HEK293 (cell line): ENCODE data around the gene SLC36A1.
"Not testable (repeated sequence)": the region's sequence is repeated elsewhere in the genome, so short reads cannot be mapped to it uniquely, and the experiment has no call there.

Experiments used
- CTCF ChIA-PET: fragments of 350-600 bp; formaldehyde crosslinking; extraction: SDS; loops from one replicate; lab custom pipeline; 2021; ENCODE audit warnings: antibody characterized with exemption; lab: Yijun Ruan, JAX
- POLR2A ChIA-PET: fragments of 300-600 bp; formaldehyde crosslinking; extraction: SDS; loops from one replicate; lab custom pipeline; 2020; ENCODE audit warnings: antibody characterized with exemption, inconsistent platforms; lab: Yijun Ruan, JAX
- H3K27ac ChIP-seq: fragments of 200-500 bp; sonication (Bioruptor generic); 2 replicates; pipeline ENCODE4 v1.5.1; 2014; ENCODE audit warnings: low read depth, low read length, control low read depth, inconsistent platforms; ENCODE audit errors: extremely low read depth
- H3K36me3 ChIP-seq, 2 experiments: fragments of 200-500 bp in 1 of 2; sonication (Bioruptor generic) in 1 of 2; 1 replicate in 1 of 2; 2 replicates in 1 of 2; pipeline ENCODE4 v1.5.1; 2014 to 2017; ENCODE audit warnings: inconsistent platforms in 2 of 2, low read length in 2 of 2; ENCODE audit not compliant: control insufficient read depth in 2 of 2, insufficient read depth in 1 of 2
- H3K4me1 ChIP-seq: fragments of 200-500 bp; sonication (Bioruptor generic); 2 replicates; pipeline ENCODE4 v1.5.1; 2014; ENCODE audit warnings: mild to moderate bottlenecking, low read length, inconsistent platforms; ENCODE audit not compliant: control insufficient read depth, insufficient read depth
- H3K4me3 ChIP-seq: 2 replicates; pipeline ENCODE4 v1.5.1; 2011; ENCODE audit warnings: low read depth, mild to moderate bottlenecking, control low read depth, low read length, moderate library complexity
- H3K9me3 ChIP-seq: fragments of 200-500 bp; sonication (Bioruptor generic); 2 replicates; pipeline ENCODE4 v1.5.1; 2014; ENCODE audit warnings: low read depth, low read length, inconsistent platforms; ENCODE audit not compliant: control insufficient read depth, insufficient read depth
- EGR2 ChIP-seq: fragments of 450-650 bp; formaldehyde crosslinking; IDR thresholded peaks from 2 replicates; pipeline ENCODE4 v1.5.1; 2016; ENCODE audit warnings: low read depth, missing biosample characterization, missing genetic modification characterization
- GFI1B ChIP-seq: fragments of 450-650 bp; formaldehyde crosslinking; IDR thresholded peaks from 2 replicates; pipeline ENCODE4 v1.5.1; 2016; ENCODE audit warnings: missing biosample characterization, missing genetic modification characterization
- KLF7 ChIP-seq: fragments of 450-650 bp; formaldehyde crosslinking; IDR thresholded peaks from 2 replicates; pipeline ENCODE4 v1.5.1; 2016; ENCODE audit warnings: missing biosample characterization, missing genetic modification characterization, borderline replicate concordance
- PRDM4 ChIP-seq: fragments of 450-650 bp; formaldehyde crosslinking; IDR thresholded peaks from 2 replicates; pipeline ENCODE4 v1.5.1; 2017; ENCODE audit warnings: missing biosample characterization, missing genetic modification characterization
- REPIN1 ChIP-seq: fragments of 450-650 bp; formaldehyde crosslinking; IDR thresholded peaks from 2 replicates; pipeline ENCODE4 v1.5.1; 2017; ENCODE audit warnings: missing biosample characterization, missing genetic modification characterization, low read depth
- SALL2 ChIP-seq: fragments of 450-650 bp; formaldehyde crosslinking; IDR thresholded peaks from 2 replicates; pipeline ENCODE4 v1.5.0; 2017; ENCODE audit warnings: missing biosample characterization, mild to moderate bottlenecking, missing genetic modification characterization, borderline replicate concordance
- ZFHX2 ChIP-seq: fragments of 450-650 bp; formaldehyde crosslinking; conservative IDR thresholded peaks from 2 replicates; pipeline ENCODE4 v1.5.1; 2016; ENCODE audit warnings: missing biosample characterization, missing genetic modification characterization
- ZFP37 ChIP-seq: fragments of 450-650 bp; formaldehyde crosslinking; IDR thresholded peaks from 2 replicates; pipeline ENCODE4 v1.5.1; 2016; ENCODE audit warnings: missing biosample characterization, missing genetic modification characterization
- ZIC2 ChIP-seq: fragments of 450-650 bp; formaldehyde crosslinking; IDR thresholded peaks from 2 replicates; pipeline ENCODE4 v1.5.1; 2016; ENCODE audit warnings: missing biosample characterization, missing genetic modification characterization
- ZNF114 ChIP-seq: fragments of 450-650 bp; formaldehyde crosslinking; IDR thresholded peaks from 2 replicates; pipeline ENCODE4 v1.5.0; 2017; ENCODE audit warnings: missing biosample characterization, missing genetic modification characterization
- ZNF169 ChIP-seq: fragments of 450-650 bp; formaldehyde crosslinking; IDR thresholded peaks from 2 replicates; pipeline ENCODE4 v1.5.1; 2016; ENCODE audit warnings: missing biosample characterization, missing genetic modification characterization
- ZNF26 ChIP-seq: fragments of 450-650 bp; formaldehyde crosslinking; IDR thresholded peaks from 2 replicates; pipeline ENCODE4 v1.5.1; 2016; ENCODE audit warnings: missing biosample characterization, missing genetic modification characterization
- ZNF350 ChIP-seq: fragments of 450-650 bp; formaldehyde crosslinking; IDR thresholded peaks from 2 replicates; pipeline ENCODE4 v1.5.0; 2017; ENCODE audit warnings: missing biosample characterization, mild to moderate bottlenecking, missing genetic modification characterization
- ZNF391 ChIP-seq: fragments of 450-650 bp; formaldehyde crosslinking; IDR thresholded peaks from 2 replicates; pipeline ENCODE4 v1.5.1; 2016; ENCODE audit warnings: low read depth, missing biosample characterization, missing genetic modification characterization, borderline replicate concordance
- ZNF501 ChIP-seq: fragments of 450-650 bp; formaldehyde crosslinking; IDR thresholded peaks from 2 replicates; pipeline ENCODE4 v1.5.1; 2016; ENCODE audit warnings: missing biosample characterization, missing genetic modification characterization
- ZNF510 ChIP-seq: fragments of 450-650 bp; formaldehyde crosslinking; IDR thresholded peaks from 2 replicates; pipeline ENCODE4 v1.5.1; 2018; ENCODE audit warnings: mild to moderate bottlenecking, missing genetic modification characterization, missing biosample characterization; ENCODE audit not compliant: insufficient replicate concordance
- ZNF704 ChIP-seq: fragments of 450-650 bp; formaldehyde crosslinking; IDR thresholded peaks from 2 replicates; pipeline ENCODE4 v1.5.1; 2016; ENCODE audit warnings: missing biosample characterization, missing genetic modification characterization
- ZNF791 ChIP-seq: fragments of 450-650 bp; formaldehyde crosslinking; IDR thresholded peaks from 2 replicates; pipeline ENCODE4 v1.5.1; 2016; ENCODE audit warnings: missing biosample characterization, missing genetic modification characterization
- ZNF837 ChIP-seq: fragments of 450-650 bp; formaldehyde crosslinking; IDR thresholded peaks from 2 replicates; pipeline ENCODE4 v1.5.1; 2016; ENCODE audit warnings: missing biosample characterization, missing genetic modification characterization
- ZSCAN18 ChIP-seq: fragments of 450-650 bp; formaldehyde crosslinking; IDR thresholded peaks from 2 replicates; pipeline ENCODE4 v1.5.1; 2016; ENCODE audit warnings: missing biosample characterization, missing genetic modification characterization

The SLC36A1 gene

GRCh38 chr5:151504006-151504405, 56.6 kb downstream of the SLC36A1 start:
- POLR2A ChIA-PET: no interaction called here
- TF ChIP-seq EGR2 (peak; percentile 46), ZFHX2 (tag by site-specific recombination) (peak; percentile 36; the same call in 1 of the 2 replicates), GFI1B (tag by site-specific recombination) (no peak), ZNF26 (tag by site-specific recombination) (no peak)
- Histone ChIP-seq H3K9me3 (no peaks in the 10 kb centered on the region), H3K4me3 (no peak overlapping the region), H3K36me3 (no peaks in the 10 kb centered on the region), H3K4me1 (no peaks in the 10 kb centered on the region), H3K27ac (no peak overlapping the region)
- CTCF ChIA-PET: interaction anchor here (0.5 to 1.4 kb wide), 4 partner anchors 20 to 1720 kb away, joined by 3 to 7 read pairs (median 4); no protein-coding TSS in a partner anchor

GRCh38 chr5:151508308-151508707, 60.9 kb downstream of the SLC36A1 start:
- POLR2A ChIA-PET, H3K27ac ChIP-seq, H3K36me3 ChIP-seq, H3K4me1 ChIP-seq, H3K9me3 ChIP-seq, H3K4me3 ChIP-seq: not testable (repeated sequence)
- CTCF ChIA-PET: interaction anchor here (0.6 kb wide), 1 partner anchor 139 kb away, joined by 3 read pairs; no protein-coding TSS in a partner anchor

- no peak overlapping the region for H3K4me3 ChIP-seq
- H3K27ac ChIP-seq: no peak overlapping the region
- H3K36me3 ChIP-seq: no peaks in the 10 kb centered on the region
- ChIA-PET CTCF (interaction anchor here (0.9 to 1.0 kb wide), 2 partner anchors 14 to 143 kb away, joined by 4 to 6 read pairs; no protein-coding TSS in a partner anchor), POLR2A (no interaction called here)
- H3K4me1 ChIP-seq: no peaks in the 10 kb centered on the region
- TF ChIP-seq ZNF391 (tag by site-specific recombination): no peak
- TF ChIP-seq ZIC2: peak; percentile 49
- H3K9me3 ChIP-seq: no peaks in the 10 kb centered on the region
Measured at GRCh38 chr5:151509231-151509630, 61.8 kb downstream of the SLC36A1 start.

DNA sequence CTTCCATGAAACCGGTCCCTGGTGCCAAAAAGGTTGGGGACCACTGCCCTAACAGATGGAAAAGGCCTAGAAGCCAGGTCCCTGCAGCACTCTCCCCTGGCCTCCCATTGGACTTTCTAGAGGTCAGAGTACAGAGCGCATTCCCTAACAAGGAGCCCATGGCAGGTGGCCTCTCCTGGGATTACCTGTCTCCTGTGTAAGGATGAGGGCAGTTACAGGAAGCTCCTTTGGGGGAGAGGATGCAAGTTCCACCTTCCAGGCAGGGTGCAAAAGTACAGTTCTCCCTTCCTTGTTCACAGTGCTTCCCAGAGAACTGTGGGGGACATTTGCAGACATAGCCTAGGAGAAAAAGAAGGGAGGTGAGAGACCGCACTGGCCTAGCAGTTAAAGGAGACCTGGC, 62.4 kb downstream of the SLC36A1 start:
- POLR2A ChIA-PET: no interaction called here
- no peaks in the 10 kb centered on the region for H3K9me3 ChIP-seq
- H3K36me3 ChIP-seq: no peaks in the 10 kb centered on the region
- no peaks in the 10 kb centered on the region for H3K4me1 ChIP-seq
- no peak for TF ChIP-seq ZSCAN18
- no peak for TF ChIP-seq ZNF114 (tag by site-specific recombination)
- TF ChIP-seq PRDM4 (tag by site-specific recombination): no peak
- no peak for TF ChIP-seq ZNF169 (tag by site-specific recombination)
- TF ChIP-seq ZNF791: no peak
- no peak for TF ChIP-seq ZNF510 (tag by site-specific recombination)
- no peak for TF ChIP-seq REPIN1 (tag by site-specific recombination)
- TF ChIP-seq KLF7: no peak
- no peak for TF ChIP-seq ZNF837 (tag by site-specific recombination)
- TF ChIP-seq ZNF501 (tag by site-specific recombination): no peak
- TF ChIP-seq ZFP37 (tag by site-specific recombination): no peak
- TF ChIP-seq ZNF350 (tag by site-specific recombination): no peak
- TF ChIP-seq SALL2: no peak
- TF ChIP-seq ZNF704 (tag by site-specific recombination): no peak
- TF ChIP-seq, all 188 proteins: peak for 0
- Histone ChIP-seq H3K4me3 (no peak overlapping the region), H3K27ac (no peak overlapping the region)
- CTCF ChIA-PET: no interaction called here
